ENCODE data around the gene DSCAM.
"Not testable (repeated sequence)": the region's sequence is repeated elsewhere in the genome, so short reads cannot be mapped to it uniquely, and the experiment has no call there.

The DSCAM gene

GRCh38 chr21:40846587-40847411, at the start of gene DSCAM:
Gene DSCAM, minus strand, starts transcription at chr21:40847158. Its CDS starts 497 bp downstream, at chr21:40846661.
- no peak for ATAC-seq

GRCh38 chr21:40895697-40896096, 48.7 kb upstream of the DSCAM start:
- not testable (repeated sequence) for ATAC-seq

GRCh38 chr21:40886931-40887330, 40.0 kb upstream of the DSCAM start:
- no peak for ATAC-seq

- ATAC-seq, result no peak
Measured at GRCh38 chr21:40886006-40886405, 39.0 kb upstream of the DSCAM start.

GRCh38 chr21:40882192-40882915, 35.4 kb upstream of the DSCAM start:
- ATAC-seq, result no peak

GRCh38 chr21:40881767-40882166, 34.8 kb upstream of the DSCAM start:
- no peak for ATAC-seq

- no peak for ATAC-seq
Measured at GRCh38 chr21:40871099-40871498, 24.1 kb upstream of the DSCAM start.

- no peak for ATAC-seq
Measured at GRCh38 chr21:40863839-40864238, 16.9 kb upstream of the DSCAM start.

GRCh38 chr21:40858517-40858916, 11.6 kb upstream of the DSCAM start:
- ATAC-seq, result no peak

GRCh38 chr21:40853956-40854688, 7.2 kb upstream of the DSCAM start:
- ATAC-seq, result no peak

GRCh38 chr21:40852563-40852962, 5.6 kb upstream of the DSCAM start:
- no peak for ATAC-seq

GRCh38 chr21:40851749-40852148, 4.8 kb upstream of the DSCAM start:
- no peak for ATAC-seq

- ATAC-seq, result no peak
Measured at GRCh38 chr21:40850071-40850470, 3.1 kb upstream of the DSCAM start.

GRCh38 chr21:40847951-40848350, 993 bp upstream of the DSCAM start:
- ATAC-seq, result no peak

- ATAC-seq, result no peak
Measured at GRCh38 chr21:40846103-40846502, 855 bp downstream of the DSCAM start.

- ATAC-seq, result no peak
Measured at GRCh38 chr21:40845441-40845995, 1.4 kb downstream of the DSCAM start.

- ATAC-seq, result no peak
Measured at GRCh38 chr21:40844935-40845334, 2.0 kb downstream of the DSCAM start.

- ATAC-seq, result no peak
Measured at GRCh38 chr21:40842197-40842552, 4.8 kb downstream of the DSCAM start.

- ATAC-seq, result no peak
Measured at GRCh38 chr21:40841524-40842196, 5.3 kb downstream of the DSCAM start.

GRCh38 chr21:40840401-40841125, 6.4 kb downstream of the DSCAM start:
- ATAC-seq, result no peak

GRCh38 chr21:40839521-40839920, 7.4 kb downstream of the DSCAM start:
- no peak for ATAC-seq

GRCh38 chr21:40837456-40837855, 9.5 kb downstream of the DSCAM start:
- no peak for ATAC-seq

Measured in activated CD4-positive, CD25-positive, alpha-beta regulatory T cell treated with anti-CD3 and anti-CD28 coated beads, Interleukin-2, amount 50 U/mL, for 24 hours (primary cell).